ENCODE data around the gene IL17D.

DNA sequence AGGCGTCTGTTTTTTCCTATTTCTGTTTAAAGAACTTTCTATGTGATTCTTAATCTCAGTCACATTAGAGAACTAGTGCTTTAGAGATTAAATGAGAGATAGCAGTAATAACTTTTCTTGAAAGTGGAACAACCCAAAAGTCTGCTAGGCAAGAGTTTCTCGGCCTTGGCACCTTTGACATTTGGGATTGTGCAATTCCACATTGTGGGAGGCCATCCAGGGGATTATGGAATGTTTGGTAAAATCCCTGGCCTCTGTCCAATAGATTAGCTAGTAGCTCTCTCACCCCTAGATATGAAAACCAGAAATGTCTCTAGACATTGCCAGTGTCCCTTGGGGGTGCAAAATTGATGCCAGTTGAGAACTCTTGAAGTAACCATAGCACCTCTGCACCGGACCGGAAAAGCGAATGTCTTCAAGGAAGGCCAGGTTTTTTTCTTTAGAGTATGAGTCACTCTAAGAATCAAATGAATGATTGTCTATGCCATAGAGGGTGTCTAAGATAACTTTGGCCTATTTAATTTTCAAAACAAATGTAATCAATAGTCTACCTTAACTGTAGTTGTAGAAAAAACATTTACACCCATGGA lies 45.0 kb upstream of the IL17D start:
- TF ChIP-seq, protein P1, sequence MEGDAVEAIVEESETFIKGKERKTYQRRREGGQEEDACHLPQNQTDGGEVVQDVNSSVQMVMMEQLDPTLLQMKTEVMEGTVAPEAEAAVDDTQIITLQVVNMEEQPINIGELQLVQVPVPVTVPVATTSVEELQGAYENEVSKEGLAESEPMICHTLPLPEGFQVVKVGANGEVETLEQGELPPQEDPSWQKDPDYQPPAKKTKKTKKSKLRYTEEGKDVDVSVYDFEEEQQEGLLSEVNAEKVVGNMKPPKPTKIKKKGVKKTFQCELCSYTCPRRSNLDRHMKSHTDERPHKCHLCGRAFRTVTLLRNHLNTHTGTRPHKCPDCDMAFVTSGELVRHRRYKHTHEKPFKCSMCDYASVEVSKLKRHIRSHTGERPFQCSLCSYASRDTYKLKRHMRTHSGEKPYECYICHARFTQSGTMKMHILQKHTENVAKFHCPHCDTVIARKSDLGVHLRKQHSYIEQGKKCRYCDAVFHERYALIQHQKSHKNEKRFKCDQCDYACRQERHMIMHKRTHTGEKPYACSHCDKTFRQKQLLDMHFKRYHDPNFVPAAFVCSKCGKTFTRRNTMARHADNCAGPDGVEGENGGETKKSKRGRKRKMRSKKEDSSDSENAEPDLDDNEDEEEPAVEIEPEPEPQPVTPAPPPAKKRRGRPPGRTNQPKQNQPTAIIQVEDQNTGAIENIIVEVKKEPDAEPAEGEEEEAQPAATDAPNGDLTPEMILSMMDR (IDR thresholded peaks at IDR 0.05; ENCODE audit: low read depth, low read length): no peak
- TF ChIP-seq EZH2phosphoT487 (IDR thresholded peaks at IDR 0.05; ENCODE audit: low read depth): no peak

All from OCI-LY3 (cell line).